Large intestine (tissue), 3 donors: ENCODE results near the gene CRYM. TPM values are rescaled to one million over a fixed set of nuclear protein-coding genes. Genes with fewer than 3 reads are reported as not detected.

ENCODE experiments used
- DNase-seq, 2 donors: peaks; one replicate each; pipeline versions ENCODE4 v3.0.0 to v3.0.0-alpha.2; 2013
- H3K27ac ChIP-seq: one replicate; pipeline ENCODE4 v1.5.1; 2013; ENCODE audit warnings: low read length
- H3K27me3 ChIP-seq: 2 replicates; pipeline ENCODE4 v1.6.1; 2013; ENCODE audit warnings: low read length; ENCODE audit not compliant: control insufficient read depth, insufficient read depth
- H3K36me3 ChIP-seq: 2 replicates; pipeline ENCODE4 v1.6.1; 2013; ENCODE audit warnings: low read length; ENCODE audit not compliant: control insufficient read depth, insufficient read depth
- H3K4me1 ChIP-seq: one replicate; pipeline ENCODE4 v1.6.1; 2013; ENCODE audit warnings: low read length; ENCODE audit not compliant: control insufficient read depth, insufficient read depth
- H3K4me3 ChIP-seq: one replicate; pipeline ENCODE4 v1.5.1; 2013; ENCODE audit warnings: low read length
- H3K9me3 ChIP-seq: one replicate; pipeline ENCODE4 v1.6.1; 2013; ENCODE audit warnings: mild to moderate bottlenecking, low read depth, low read length, moderate library complexity; ENCODE audit not compliant: control insufficient read depth
- WGBS: methylation state at CpG from one replicate; pipeline ENCODE4 v1.1.5; 2013; ENCODE audit warnings: low lambda C conversion rate; ENCODE audit not compliant: insufficient coverage; 5-methylcytosine and 5-hydroxymethylcytosine counted together
- polyA plus RNA-seq: library from polyadenylated mRNA; unstranded; fragments of 120-200 nt; gene quantifications from one replicate; pipeline ENCODE4 v1.2.1, GENCODE V29; 2013

CRYM gene
- polyA plus RNA-seq, 1 donor = 4.0 TPM

DNA sequence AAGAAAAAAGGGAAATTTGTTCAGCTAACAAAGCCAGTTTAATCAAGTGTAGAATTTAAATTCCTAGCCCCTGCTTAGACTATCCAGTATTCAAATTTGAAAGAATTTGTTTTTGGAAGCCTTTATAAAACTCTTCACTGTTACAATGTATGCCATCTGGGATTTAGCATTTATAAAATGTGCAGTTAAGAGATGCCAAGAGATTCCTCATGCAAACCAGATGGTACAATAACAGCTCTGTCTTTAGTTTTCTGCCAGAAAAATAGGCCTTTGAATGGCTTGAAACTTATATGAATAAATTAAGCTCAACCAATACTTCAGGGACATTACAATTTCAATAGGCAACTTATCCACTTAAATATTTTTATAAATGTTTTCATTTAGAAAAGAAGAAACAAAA lies 51.3 kb downstream of the CRYM start:
- Histone ChIP-seq H3K4me3 (no peak overlapping the region), H3K4me1 (peaks cover 19% of the 10 kb centered on the region), H3K27me3 (no peaks in the 10 kb centered on the region), H3K36me3 (no peaks in the 10 kb centered on the region), H3K9me3 (no peaks in the 10 kb centered on the region), H3K27ac (no peak overlapping the region)
- DNase-seq = no peak

DNA sequence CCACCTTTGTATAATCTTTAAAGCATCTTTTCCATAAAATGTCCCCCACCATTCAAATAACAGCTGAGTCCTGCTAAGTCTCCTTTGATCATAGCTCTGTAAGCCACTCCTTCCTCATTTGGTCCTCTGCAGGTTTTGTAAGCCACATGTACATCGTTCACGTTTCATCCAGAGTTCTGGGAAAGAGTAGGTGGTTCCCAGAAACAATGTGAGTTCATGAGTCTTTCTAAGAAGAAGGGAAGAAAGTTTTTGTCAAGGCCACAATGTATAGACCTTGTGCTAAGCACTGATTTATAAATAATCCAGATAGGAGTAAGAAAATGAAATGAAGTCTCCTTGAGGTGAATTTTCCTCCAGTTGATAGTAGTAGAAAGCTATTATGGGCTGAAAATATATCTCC lies 53.3 kb downstream of the CRYM start:
- Histone ChIP-seq H3K4me3 (no peak overlapping the region), H3K27ac (no peak overlapping the region), H3K9me3 (no peaks in the 10 kb centered on the region), H3K27me3 (no peaks in the 10 kb centered on the region), H3K36me3 (no peaks in the 10 kb centered on the region), H3K4me1 (peaks cover 18% of the 10 kb centered on the region)
- no CpG with 5 or more reads among the region's 2 CpGs for WGBS
- no peak for DNase-seq

DNA sequence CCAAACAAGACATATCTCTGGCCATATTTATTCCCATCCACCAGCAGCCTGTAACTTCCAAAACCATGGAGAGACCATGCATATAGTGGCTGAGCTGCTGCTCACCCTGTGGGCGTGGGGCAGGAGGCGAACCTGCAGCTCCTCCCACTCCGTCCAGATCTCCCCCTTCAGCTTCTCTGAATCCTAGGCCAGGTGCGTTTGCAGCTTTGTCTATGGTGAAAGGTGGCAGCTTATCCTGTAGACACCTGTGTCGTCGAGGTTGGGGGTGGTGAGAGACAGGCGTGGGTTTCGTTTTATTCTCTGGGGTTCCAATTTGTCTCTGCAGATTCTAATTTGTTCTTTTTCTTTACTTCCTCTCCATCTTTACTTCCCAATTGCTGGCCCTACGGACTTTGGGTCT lies 54.3 kb downstream of the CRYM start:
- DNase-seq = peak in 1 of 2 donors; percentile 42
- no peak overlapping the region for H3K27ac ChIP-seq
- no peaks in the 10 kb centered on the region for H3K9me3 ChIP-seq
- no peaks in the 10 kb centered on the region for H3K27me3 ChIP-seq
- H3K4me3 ChIP-seq = no peak overlapping the region
- no peaks in the 10 kb centered on the region for H3K36me3 ChIP-seq
- peaks cover 18% of the 10 kb centered on the region for H3K4me1 ChIP-seq
- WGBS = 46% methylated on average over 4 of the region's 9 CpGs

DNA sequence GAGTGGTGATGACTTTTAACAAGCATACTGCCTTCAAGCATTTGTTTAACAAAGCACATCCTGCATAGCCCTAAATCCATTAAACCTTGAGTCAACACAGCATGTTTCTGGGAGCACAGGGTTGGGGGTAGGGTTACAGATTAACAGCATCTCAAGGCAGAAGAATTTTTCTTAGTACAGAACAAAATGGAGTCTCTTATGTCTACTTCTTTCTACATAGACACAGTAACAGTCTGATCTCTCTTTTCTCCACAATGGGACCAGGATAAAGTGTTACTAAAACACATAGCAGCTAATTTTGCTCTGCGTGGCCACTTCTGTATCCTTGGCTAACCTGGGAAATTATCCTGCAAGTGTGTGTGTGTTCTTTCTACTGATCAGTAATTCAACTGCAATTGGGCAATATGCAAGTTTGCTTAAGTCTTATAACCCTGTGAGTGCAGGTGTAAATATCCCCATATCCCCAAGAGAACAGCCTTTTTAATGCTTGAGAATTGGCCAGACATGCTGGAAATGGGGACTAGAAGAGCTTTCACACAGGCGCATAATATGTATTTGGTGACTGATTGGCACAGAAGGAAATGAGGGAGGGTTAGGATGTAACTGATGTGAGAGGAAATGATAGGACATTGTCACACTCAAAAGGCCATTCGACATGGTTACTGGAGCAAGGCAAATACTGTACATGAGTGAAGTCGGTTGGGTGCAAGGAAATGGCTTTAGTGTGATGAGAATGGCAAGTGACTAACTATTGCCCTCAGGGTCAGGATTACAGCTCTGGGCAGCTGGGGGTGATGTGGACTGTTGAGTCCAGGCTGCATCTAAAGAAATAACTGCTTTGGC lies 55.4 kb downstream of the CRYM start:
- peak overlapping the region; percentile 66 for H3K27ac ChIP-seq
- H3K4me1 ChIP-seq = peaks cover 18% of the 10 kb centered on the region
- 100% methylated on average over 1 of the region's 4 CpGs for WGBS
- H3K4me3 ChIP-seq = no peak overlapping the region
- no peaks in the 10 kb centered on the region for H3K36me3 ChIP-seq
- no peaks in the 10 kb centered on the region for H3K9me3 ChIP-seq
- no peak for DNase-seq
- H3K27me3 ChIP-seq = no peaks in the 10 kb centered on the region

DNA sequence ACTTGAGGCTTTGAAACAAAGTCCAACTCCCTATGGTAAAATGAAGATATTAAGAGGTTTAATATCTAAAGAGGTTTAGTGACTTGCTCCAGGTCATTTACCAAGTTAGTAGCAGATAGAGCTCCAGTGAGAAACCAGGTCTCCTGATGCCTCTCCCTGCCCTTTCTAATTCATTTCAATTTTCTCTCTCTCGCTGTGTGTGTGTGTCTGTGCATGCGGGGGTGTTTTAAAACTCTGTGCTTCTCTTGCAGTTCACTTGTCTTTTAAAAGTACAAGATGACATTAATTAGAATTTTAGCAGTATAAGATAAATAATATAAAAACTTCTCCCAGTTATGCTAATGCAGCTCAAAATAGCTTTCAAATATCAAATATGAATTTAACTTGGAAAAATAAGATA lies 58.5 kb downstream of the CRYM start:
- Histone ChIP-seq H3K27ac (no peak overlapping the region), H3K36me3 (no peaks in the 10 kb centered on the region), H3K4me3 (no peak overlapping the region), H3K27me3 (no peaks in the 10 kb centered on the region), H3K4me1 (peaks cover 24% of the 10 kb centered on the region), H3K9me3 (no peaks in the 10 kb centered on the region)
- WGBS = no CpG with 5 or more reads among the region's 2 CpGs
- DNase-seq = no peak

DNA sequence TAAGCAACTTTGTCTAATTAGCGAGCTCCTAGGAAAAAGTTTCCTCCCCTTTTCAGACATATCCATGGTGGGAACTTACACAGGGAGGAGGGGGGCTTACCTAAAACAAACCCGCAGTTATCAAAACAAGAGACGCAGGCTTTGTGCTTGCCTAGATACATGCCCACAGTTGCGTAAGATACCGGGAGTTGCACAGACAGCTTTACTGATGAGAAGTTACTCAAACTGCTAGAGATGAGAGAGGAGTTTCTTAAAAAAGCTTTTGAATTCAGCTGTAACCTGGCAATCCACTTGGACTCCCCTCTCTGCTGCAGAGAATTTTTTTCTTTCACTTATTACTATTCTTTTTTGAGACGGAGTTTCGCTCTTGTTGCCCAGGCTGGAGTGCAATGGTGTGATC lies 59.9 kb downstream of the CRYM start:
- Histone ChIP-seq H3K27ac (no peak overlapping the region), H3K9me3 (no peaks in the 10 kb centered on the region), H3K36me3 (no peaks in the 10 kb centered on the region), H3K4me1 (peaks cover 18% of the 10 kb centered on the region), H3K4me3 (no peak overlapping the region), H3K27me3 (no peaks in the 10 kb centered on the region)
- 80% methylated on average over 1 of the region's 7 CpGs for WGBS
- peak in 1 of 2 donors; percentile 29 for DNase-seq

DNA sequence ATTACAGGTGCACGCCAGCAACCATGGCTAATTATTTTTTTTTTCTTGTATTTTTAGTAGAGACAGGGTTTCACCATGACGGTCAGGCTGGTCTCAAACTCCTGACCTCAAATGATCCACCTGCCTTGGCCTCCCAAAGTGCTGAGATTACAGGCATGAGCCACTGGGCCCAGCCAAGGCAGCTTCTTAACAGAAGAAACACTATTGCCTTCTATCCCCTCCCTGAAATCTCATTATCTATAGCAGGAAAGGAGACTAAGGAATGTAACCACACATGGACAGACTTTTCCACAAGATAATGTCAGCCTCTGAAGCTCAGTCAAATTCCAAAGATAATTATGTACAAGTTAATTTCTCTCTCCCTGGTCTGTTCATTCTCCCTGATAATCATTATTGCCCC lies 61.0 kb downstream of the CRYM start:
- no peak overlapping the region for H3K27ac ChIP-seq
- H3K27me3 ChIP-seq = no peaks in the 10 kb centered on the region
- H3K4me1 ChIP-seq = peaks cover 12% of the 10 kb centered on the region
- no peak overlapping the region for H3K4me3 ChIP-seq
- no peaks in the 10 kb centered on the region for H3K9me3 ChIP-seq
- WGBS = 20% methylated on average over 1 of the region's 2 CpGs
- DNase-seq = peak in 1 of 2 donors; percentile 22
- H3K36me3 ChIP-seq = no peaks in the 10 kb centered on the region

DNA sequence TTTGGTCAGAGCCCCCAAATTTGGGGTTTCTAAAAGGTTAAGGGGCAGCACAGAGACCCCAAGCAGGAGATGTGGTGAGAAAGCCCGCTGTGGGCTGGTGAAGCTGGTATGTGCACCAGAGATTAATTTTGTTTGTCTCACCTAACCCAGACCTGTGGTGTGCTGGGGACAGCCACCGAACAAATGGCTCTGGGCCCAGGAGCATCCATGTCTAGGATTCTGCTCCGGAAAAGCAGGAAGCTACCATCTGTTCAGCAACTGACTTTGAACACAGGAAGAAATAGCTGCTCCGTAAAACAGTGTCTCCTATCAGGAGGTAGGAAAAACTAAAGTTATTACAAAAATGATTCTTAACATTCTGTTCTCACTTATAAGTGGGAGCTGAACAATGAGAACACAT lies 64.0 kb downstream of the CRYM start:
- H3K36me3 ChIP-seq = no peaks in the 10 kb centered on the region
- no peaks in the 10 kb centered on the region for H3K27me3 ChIP-seq
- H3K4me1 ChIP-seq = peaks cover 6% of the 10 kb centered on the region
- H3K9me3 ChIP-seq = no peaks in the 10 kb centered on the region
- no CpG with 5 or more reads among the region's 4 CpGs for WGBS
- H3K4me3 ChIP-seq = no peak overlapping the region
- no peak overlapping the region for H3K27ac ChIP-seq
- DNase-seq = no peak

DNA sequence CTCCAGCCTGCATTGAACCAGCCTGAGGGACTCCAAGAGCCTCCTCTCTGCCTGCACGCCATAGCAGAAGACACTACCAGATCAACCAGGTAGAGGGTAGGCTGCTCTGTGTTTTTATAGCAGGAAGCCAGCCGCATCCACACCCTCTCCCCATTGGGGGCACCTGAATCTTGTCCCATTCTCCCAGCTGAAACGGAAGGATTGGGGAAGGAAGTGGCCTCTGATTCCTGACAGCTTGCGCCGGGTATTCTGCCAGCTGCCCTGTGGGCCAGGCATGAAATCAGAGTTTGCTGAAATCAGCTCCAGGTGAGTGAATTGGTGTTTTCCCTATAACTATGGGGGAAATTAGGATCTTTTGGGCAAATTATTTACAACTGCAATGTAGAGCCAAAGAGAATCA lies 66.6 kb downstream of the CRYM start, which contains the start of gene ZP2:
ZP2 (minus strand) TSS at position 89 of the 400 bp plus-strand sequence; CDS start at position 62, 27 bp downstream.
- WGBS = no CpG with 5 or more reads among the region's 5 CpGs
- no peaks in the 10 kb centered on the region for H3K36me3 ChIP-seq
- H3K27ac ChIP-seq = no peak within 1 kb of the TSS
- H3K9me3 ChIP-seq = no peaks in the 10 kb centered on the region
- H3K27me3 ChIP-seq = no peaks in the 10 kb centered on the region
- no peak for DNase-seq
- no peak within 1 kb of the TSS for H3K4me3 ChIP-seq
- H3K4me1 ChIP-seq = peaks cover 7% of the 10 kb centered on the region
